ENCODE data around the gene RAB7B. TPM values are rescaled to one million over a fixed set of nuclear protein-coding genes. Genes with fewer than 3 reads are reported as not detected.

Gene RAB7B
- total and polyA plus RNA-seq, 2 experiments from 2014 or later, result 4.5 to 22.6 TPM

DNA sequence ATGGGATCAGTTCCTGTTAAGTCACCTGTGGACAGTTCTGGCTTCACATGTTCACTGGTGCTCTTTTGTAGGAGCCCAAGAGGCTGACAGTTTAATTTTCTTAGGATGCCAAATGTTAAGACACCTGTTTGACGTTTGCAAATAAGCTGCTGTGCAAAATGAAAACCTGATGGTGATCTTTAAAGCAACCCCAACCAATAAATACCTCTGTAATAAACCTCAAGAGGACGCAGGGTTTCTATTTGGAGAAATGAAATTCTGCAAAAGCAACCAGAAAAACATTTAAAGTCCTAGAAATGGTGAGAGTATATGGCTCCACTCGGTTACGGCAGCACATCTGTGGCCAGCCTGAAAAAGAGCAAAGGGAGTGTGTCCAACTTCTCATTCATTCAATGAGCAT lies 44.1 kb upstream of the RAB7B start:
- H3K4me2 ChIP-seq, result no peak overlapping the region
- no peaks in the 10 kb centered on the region for H3K27me3 ChIP-seq
- DNase-seq (ENCODE audit: low spot score), result no peak
- H3K79me2 ChIP-seq, result no peaks in the 10 kb centered on the region
- H4K20me1 ChIP-seq (ENCODE audit: insufficient read depth, poor library complexity, severe bottlenecking), result no peaks in the 10 kb centered on the region
- H3K36me3 ChIP-seq (replicated peaks; ENCODE audit: insufficient read depth, low read depth), result no peaks in the 10 kb centered on the region
- H3K27ac ChIP-seq, result no peak overlapping the region
- no peak overlapping the region for H2AFZ ChIP-seq
- H3K4me1 ChIP-seq (ENCODE audit: insufficient read depth), result peaks cover 9% of the 10 kb centered on the region
- H3K9me3 ChIP-seq (ENCODE audit: low read depth), result no peaks in the 10 kb centered on the region
- 55% methylated on average over 4 of the region's 4 CpGs for WGBS (ENCODE audit: low lambda C conversion rate, missing lambda C conversion rate)
- no peaks in the 10 kb centered on the region for H3K9me2 ChIP-seq (replicated peaks; ENCODE audit: insufficient read depth)
- no peak overlapping the region for H3K4me3 ChIP-seq
- TF ChIP-seq EZH2 (IDR thresholded peaks at IDR 0.05; ENCODE audit: borderline replicate concordance), result no peak
- TF ChIP-seq, protein P1, sequence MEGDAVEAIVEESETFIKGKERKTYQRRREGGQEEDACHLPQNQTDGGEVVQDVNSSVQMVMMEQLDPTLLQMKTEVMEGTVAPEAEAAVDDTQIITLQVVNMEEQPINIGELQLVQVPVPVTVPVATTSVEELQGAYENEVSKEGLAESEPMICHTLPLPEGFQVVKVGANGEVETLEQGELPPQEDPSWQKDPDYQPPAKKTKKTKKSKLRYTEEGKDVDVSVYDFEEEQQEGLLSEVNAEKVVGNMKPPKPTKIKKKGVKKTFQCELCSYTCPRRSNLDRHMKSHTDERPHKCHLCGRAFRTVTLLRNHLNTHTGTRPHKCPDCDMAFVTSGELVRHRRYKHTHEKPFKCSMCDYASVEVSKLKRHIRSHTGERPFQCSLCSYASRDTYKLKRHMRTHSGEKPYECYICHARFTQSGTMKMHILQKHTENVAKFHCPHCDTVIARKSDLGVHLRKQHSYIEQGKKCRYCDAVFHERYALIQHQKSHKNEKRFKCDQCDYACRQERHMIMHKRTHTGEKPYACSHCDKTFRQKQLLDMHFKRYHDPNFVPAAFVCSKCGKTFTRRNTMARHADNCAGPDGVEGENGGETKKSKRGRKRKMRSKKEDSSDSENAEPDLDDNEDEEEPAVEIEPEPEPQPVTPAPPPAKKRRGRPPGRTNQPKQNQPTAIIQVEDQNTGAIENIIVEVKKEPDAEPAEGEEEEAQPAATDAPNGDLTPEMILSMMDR (IDR thresholded peaks at IDR 0.05; ENCODE audit: poor library complexity), result no peak
- no peak for TF ChIP-seq EZH2phosphoT487 (IDR thresholded peaks at IDR 0.05; ENCODE audit: low read depth, severe bottlenecking, unreplicated experiment)

DNA sequence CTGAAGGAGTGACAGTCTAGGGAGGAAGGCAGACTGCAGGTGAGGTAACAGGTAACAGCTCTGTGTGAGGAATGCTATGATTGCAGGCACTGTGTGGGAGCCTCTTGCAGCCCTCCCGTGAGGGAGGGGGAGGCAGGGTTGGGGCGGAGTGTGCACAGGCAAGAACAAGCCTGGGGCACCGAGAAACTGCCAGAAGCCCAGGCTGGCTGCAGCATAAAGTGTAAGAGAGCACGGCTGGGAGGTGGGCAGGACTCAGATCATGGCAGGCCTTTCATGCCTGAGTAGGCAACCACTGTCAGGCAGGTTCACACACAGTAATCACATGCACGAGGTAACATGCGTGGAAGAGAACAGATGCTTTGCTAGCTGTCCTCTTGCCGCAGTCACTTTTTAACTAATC lies 38.4 kb upstream of the RAB7B start:
- H3K9me2 ChIP-seq (replicated peaks; ENCODE audit: insufficient read depth), result no peaks in the 10 kb centered on the region
- H3K9me3 ChIP-seq (ENCODE audit: low read depth), result no peaks in the 10 kb centered on the region
- no peaks in the 10 kb centered on the region for H4K20me1 ChIP-seq (ENCODE audit: insufficient read depth, poor library complexity, severe bottlenecking)
- H3K4me2 ChIP-seq, result no peak overlapping the region
- no peak overlapping the region for H3K4me3 ChIP-seq
- 49% methylated on average over 7 of the region's 7 CpGs for WGBS (ENCODE audit: low lambda C conversion rate, missing lambda C conversion rate)
- TF ChIP-seq EZH2phosphoT487 (IDR thresholded peaks at IDR 0.05; ENCODE audit: low read depth, severe bottlenecking, unreplicated experiment), result no peak
- no peak for TF ChIP-seq EZH2 (IDR thresholded peaks at IDR 0.05; ENCODE audit: borderline replicate concordance)
- TF ChIP-seq, protein P1 (IDR thresholded peaks at IDR 0.05; ENCODE audit: poor library complexity), result no peak
- H2AFZ ChIP-seq, result no peak overlapping the region
- H3K4me1 ChIP-seq (ENCODE audit: insufficient read depth), result no peaks in the 10 kb centered on the region
- H3K36me3 ChIP-seq (replicated peaks; ENCODE audit: insufficient read depth, low read depth), result no peaks in the 10 kb centered on the region
- no peaks in the 10 kb centered on the region for H3K27me3 ChIP-seq
- DNase-seq (ENCODE audit: low spot score), result peak; percentile 50
- no peaks in the 10 kb centered on the region for H3K79me2 ChIP-seq
- no peak overlapping the region for H3K27ac ChIP-seq

DNA sequence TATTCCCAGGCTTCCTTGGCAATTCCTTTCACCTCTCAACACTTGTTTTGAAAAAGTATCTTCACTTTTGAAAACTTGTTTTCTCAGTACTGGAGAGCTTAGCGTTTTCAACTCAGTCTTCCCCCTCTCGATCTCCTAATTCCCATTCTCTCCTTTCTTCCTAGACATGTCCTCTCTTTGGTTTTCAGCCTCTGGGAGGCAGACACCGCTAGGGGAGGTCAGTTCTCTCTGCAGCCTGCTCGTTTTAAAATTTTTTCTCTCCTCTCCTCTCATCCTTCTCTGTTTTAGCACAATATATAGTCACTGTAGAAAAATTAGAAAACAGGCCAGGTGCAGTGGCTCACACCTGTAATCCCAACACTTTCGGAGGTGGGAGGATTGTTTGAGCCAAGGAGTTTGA lies 37.1 kb upstream of the RAB7B start:
- no peak overlapping the region for H3K4me2 ChIP-seq
- H4K20me1 ChIP-seq (ENCODE audit: insufficient read depth, poor library complexity, severe bottlenecking), result no peaks in the 10 kb centered on the region
- no peak overlapping the region for H3K27ac ChIP-seq
- no peaks in the 10 kb centered on the region for H3K9me3 ChIP-seq (ENCODE audit: low read depth)
- no peaks in the 10 kb centered on the region for H3K79me2 ChIP-seq
- TF ChIP-seq, protein P1 (IDR thresholded peaks at IDR 0.05; ENCODE audit: poor library complexity), result no peak
- no peak for TF ChIP-seq EZH2phosphoT487 (IDR thresholded peaks at IDR 0.05; ENCODE audit: low read depth, severe bottlenecking, unreplicated experiment)
- TF ChIP-seq EZH2 (IDR thresholded peaks at IDR 0.05; ENCODE audit: borderline replicate concordance), result no peak
- no peaks in the 10 kb centered on the region for H3K36me3 ChIP-seq (replicated peaks; ENCODE audit: insufficient read depth, low read depth)
- H3K9me2 ChIP-seq (replicated peaks; ENCODE audit: insufficient read depth), result no peaks in the 10 kb centered on the region
- H2AFZ ChIP-seq, result no peak overlapping the region
- 65% methylated on average over 5 of the region's 5 CpGs for WGBS (ENCODE audit: low lambda C conversion rate, missing lambda C conversion rate)
- H3K4me3 ChIP-seq, result no peak overlapping the region
- H3K27me3 ChIP-seq, result no peaks in the 10 kb centered on the region
- H3K4me1 ChIP-seq (ENCODE audit: insufficient read depth), result no peaks in the 10 kb centered on the region
- no peak for DNase-seq (ENCODE audit: low spot score)
